SK-N-SH (cell line): ENCODE data around the gene ABHD17C.

Experiments used
- EP300 ChIP-seq, 2 experiments: IDR thresholded peaks; 2 replicates each; pipeline versions ENCODE4 v1.4.0 to v1.6.1; 2012; ENCODE audit warnings: borderline replicate concordance in 1 of 2, low read depth in 1 of 2, low read length in 1 of 2
- EZH2phosphoT487 ChIP-seq: fragments of 200-600 bp; sonication (generic); IDR thresholded peaks from 2 replicates; pipeline ENCODE4 v1.6.1; 2017; ENCODE audit warnings: low read depth, mixed run types, mild to moderate bottlenecking, antibody characterized with exemption, moderate library complexity, borderline replicate concordance
- RAD21 ChIP-seq: IDR thresholded peaks from 2 replicates; pipeline ENCODE4 v1.6.1; 2012; ENCODE audit warnings: mild to moderate bottlenecking, low read length
- RXRA ChIP-seq: IDR thresholded peaks from 2 replicates; pipeline ENCODE4 v1.4.0; 2012; ENCODE audit warnings: low read depth, mild to moderate bottlenecking, borderline replicate concordance
- TAF1 ChIP-seq: IDR thresholded peaks from 2 replicates; pipeline ENCODE4 v1.6.1; 2012; ENCODE audit warnings: low read depth, mild to moderate bottlenecking, low read length, moderate library complexity, borderline replicate concordance
- TCF12 ChIP-seq: IDR thresholded peaks from 2 replicates; pipeline ENCODE4 v1.4.0; 2012
- TF ChIP-seq, protein P1 (sequence below): fragments of 200-600 bp; sonication (generic); IDR thresholded peaks from 2 replicates; pipeline ENCODE4 v1.6.1; 2017; ENCODE audit warnings: antibody characterized with exemption, mild to moderate bottlenecking, moderate library complexity
- TF ChIP-seq, protein P2 (sequence below): IDR thresholded peaks from 2 replicates; pipeline ENCODE4 v1.6.1; 2012; ENCODE audit warnings: mild to moderate bottlenecking, low read depth, low read length, moderate library complexity
- TF ChIP-seq, protein P3 (sequence below): IDR thresholded peaks from 2 replicates; pipeline ENCODE4 v1.4.0; 2012; ENCODE audit warnings: low read depth

DNA sequence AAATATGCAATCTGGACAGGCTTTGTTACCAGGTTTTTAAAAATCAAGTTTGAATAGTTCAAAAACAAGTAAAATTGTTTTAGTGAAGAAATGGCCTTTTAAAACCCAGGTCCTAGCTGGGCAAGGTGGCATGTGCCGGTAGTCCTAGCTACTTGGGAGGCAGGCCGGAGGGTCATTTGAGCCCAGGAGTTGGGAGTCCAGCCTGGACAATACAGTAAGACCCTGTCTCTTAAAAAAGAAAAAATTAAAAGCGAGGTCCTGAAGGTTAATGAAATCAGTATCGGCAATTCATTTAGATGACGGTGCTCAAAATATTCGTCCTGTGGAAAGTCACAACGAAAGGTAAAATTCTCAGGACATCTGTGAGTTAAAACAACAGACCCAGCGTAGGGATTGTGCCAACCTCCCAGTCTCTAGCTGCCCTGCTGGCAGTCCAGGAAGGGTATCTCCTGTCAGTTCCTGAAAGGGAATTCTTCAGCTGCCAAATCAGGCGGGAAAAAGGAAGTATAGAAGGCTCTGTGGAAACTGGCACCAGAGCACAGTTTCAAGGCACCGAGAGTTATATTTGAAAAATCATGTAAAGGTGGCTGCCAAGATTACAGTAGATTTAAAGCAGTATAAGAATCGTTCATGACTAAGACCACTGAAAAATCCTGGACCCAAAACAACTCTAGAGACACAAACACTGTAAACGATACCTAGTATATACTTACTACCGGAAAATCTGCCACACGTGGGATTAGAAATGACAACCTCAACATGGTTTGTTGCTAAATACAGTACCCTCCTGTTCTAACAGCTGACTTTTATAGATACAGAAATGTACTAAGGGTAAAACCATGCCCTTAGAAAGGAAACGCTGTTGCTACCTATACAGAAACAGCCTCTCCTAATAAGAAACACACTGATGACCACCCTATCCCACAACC, 1.2 kb upstream of the ABHD17C start:
- TF ChIP-seq, protein P1, sequence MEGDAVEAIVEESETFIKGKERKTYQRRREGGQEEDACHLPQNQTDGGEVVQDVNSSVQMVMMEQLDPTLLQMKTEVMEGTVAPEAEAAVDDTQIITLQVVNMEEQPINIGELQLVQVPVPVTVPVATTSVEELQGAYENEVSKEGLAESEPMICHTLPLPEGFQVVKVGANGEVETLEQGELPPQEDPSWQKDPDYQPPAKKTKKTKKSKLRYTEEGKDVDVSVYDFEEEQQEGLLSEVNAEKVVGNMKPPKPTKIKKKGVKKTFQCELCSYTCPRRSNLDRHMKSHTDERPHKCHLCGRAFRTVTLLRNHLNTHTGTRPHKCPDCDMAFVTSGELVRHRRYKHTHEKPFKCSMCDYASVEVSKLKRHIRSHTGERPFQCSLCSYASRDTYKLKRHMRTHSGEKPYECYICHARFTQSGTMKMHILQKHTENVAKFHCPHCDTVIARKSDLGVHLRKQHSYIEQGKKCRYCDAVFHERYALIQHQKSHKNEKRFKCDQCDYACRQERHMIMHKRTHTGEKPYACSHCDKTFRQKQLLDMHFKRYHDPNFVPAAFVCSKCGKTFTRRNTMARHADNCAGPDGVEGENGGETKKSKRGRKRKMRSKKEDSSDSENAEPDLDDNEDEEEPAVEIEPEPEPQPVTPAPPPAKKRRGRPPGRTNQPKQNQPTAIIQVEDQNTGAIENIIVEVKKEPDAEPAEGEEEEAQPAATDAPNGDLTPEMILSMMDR = no peak
- TF ChIP-seq, protein P2, sequence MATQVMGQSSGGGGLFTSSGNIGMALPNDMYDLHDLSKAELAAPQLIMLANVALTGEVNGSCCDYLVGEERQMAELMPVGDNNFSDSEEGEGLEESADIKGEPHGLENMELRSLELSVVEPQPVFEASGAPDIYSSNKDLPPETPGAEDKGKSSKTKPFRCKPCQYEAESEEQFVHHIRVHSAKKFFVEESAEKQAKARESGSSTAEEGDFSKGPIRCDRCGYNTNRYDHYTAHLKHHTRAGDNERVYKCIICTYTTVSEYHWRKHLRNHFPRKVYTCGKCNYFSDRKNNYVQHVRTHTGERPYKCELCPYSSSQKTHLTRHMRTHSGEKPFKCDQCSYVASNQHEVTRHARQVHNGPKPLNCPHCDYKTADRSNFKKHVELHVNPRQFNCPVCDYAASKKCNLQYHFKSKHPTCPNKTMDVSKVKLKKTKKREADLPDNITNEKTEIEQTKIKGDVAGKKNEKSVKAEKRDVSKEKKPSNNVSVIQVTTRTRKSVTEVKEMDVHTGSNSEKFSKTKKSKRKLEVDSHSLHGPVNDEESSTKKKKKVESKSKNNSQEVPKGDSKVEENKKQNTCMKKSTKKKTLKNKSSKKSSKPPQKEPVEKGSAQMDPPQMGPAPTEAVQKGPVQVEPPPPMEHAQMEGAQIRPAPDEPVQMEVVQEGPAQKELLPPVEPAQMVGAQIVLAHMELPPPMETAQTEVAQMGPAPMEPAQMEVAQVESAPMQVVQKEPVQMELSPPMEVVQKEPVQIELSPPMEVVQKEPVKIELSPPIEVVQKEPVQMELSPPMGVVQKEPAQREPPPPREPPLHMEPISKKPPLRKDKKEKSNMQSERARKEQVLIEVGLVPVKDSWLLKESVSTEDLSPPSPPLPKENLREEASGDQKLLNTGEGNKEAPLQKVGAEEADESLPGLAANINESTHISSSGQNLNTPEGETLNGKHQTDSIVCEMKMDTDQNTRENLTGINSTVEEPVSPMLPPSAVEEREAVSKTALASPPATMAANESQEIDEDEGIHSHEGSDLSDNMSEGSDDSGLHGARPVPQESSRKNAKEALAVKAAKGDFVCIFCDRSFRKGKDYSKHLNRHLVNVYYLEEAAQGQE = no peak
- TF ChIP-seq TAF1 (no peak), RAD21 (no peak), EP300 (IDR thresholded peaks at IDR 0.05; ENCODE audit: borderline replicate concordance in 1 of 2, low read depth in 1 of 2, low read length in 1 of 2) (no peak), TCF12 (no peak), EZH2phosphoT487 (no peak), RXRA (no peak)
- TF ChIP-seq, protein P3, sequence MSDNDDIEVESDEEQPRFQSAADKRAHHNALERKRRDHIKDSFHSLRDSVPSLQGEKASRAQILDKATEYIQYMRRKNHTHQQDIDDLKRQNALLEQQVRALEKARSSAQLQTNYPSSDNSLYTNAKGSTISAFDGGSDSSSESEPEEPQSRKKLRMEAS = no peak
